H9 (cell line): ENCODE results near the gene PRR20G. TPM values are rescaled to one million over a fixed set of nuclear protein-coding genes. Genes with fewer than 3 reads are reported as not detected.

Experiments used
- DNase-seq: peaks from one replicate; pipeline ENCODE4 v3.0.0-alpha.2; 2017
- H2AFZ ChIP-seq: one replicate; pipeline ENCODE4 v1.6.1; 2013; ENCODE audit warnings: mild to moderate bottlenecking, low read length, control low read depth, moderate library complexity
- H2AK5ac ChIP-seq: 2 replicates; pipeline ENCODE4 v1.6.1; 2013; ENCODE audit warnings: low read length, control low read depth, mixed read lengths; ENCODE audit not compliant: insufficient read length
- H2BK120ac ChIP-seq: one replicate; pipeline ENCODE4 v1.6.1; 2013; ENCODE audit warnings: low read depth, mild to moderate bottlenecking, low read length, control low read depth, inconsistent platforms; ENCODE audit not compliant: poor library complexity, severe bottlenecking
- H2BK12ac ChIP-seq: 2 replicates; pipeline ENCODE4 v1.6.1; 2013; ENCODE audit warnings: low read length, control low read depth, mixed read lengths, low read depth; ENCODE audit not compliant: insufficient read length
- H2BK15ac ChIP-seq: 2 replicates; pipeline ENCODE4 v1.6.1; 2013; ENCODE audit warnings: low read depth, low read length, control low read depth
- H2BK20ac ChIP-seq: one replicate; pipeline ENCODE4 v1.6.1; 2013; ENCODE audit warnings: low read depth, mild to moderate bottlenecking, low read length, control low read depth, inconsistent platforms; ENCODE audit not compliant: poor library complexity, severe bottlenecking
- H2BK5ac ChIP-seq: 2 replicates; pipeline ENCODE4 v1.6.1; 2013; ENCODE audit warnings: low read length, control low read depth, mixed read lengths; ENCODE audit not compliant: insufficient read length
- H3K14ac ChIP-seq: 2 replicates; pipeline ENCODE4 v1.6.1; 2013; ENCODE audit warnings: low read length, control low read depth; ENCODE audit not compliant: insufficient read depth
- H3K18ac ChIP-seq: 2 replicates; pipeline ENCODE4 v1.6.1; 2013; ENCODE audit warnings: low read depth, mild to moderate bottlenecking, mixed read lengths, low read length, control low read depth; ENCODE audit not compliant: insufficient read length
- H3K23ac ChIP-seq: 2 replicates; pipeline ENCODE4 v1.6.1; 2013; ENCODE audit warnings: low read length, control low read depth, mixed read lengths, low read depth; ENCODE audit not compliant: insufficient read length
- H3K23me2 ChIP-seq: 2 replicates; pipeline ENCODE4 v1.6.1; 2013; ENCODE audit warnings: low read depth, mild to moderate bottlenecking, mixed read lengths, low read length, control low read depth; ENCODE audit not compliant: insufficient read length, poor library complexity, severe bottlenecking
- H3K27ac ChIP-seq: 2 replicates; pipeline ENCODE4 v1.5.1; 2013; ENCODE audit warnings: low read length, control low read depth, mixed read lengths, low read depth; ENCODE audit not compliant: insufficient read length
- H3K27me3 ChIP-seq: 2 replicates; pipeline ENCODE4 v1.6.1; 2013; ENCODE audit warnings: low read length, control low read depth, inconsistent platforms; ENCODE audit not compliant: insufficient read depth
- H3K4ac ChIP-seq: 2 replicates; pipeline ENCODE4 v1.6.1; 2013; ENCODE audit warnings: low read depth, mild to moderate bottlenecking, control low read depth, inconsistent platforms, low read length, moderate library complexity
- H3K4me1 ChIP-seq: 2 replicates; pipeline ENCODE4 v1.6.1; 2013; ENCODE audit warnings: low read length, control low read depth, inconsistent platforms; ENCODE audit not compliant: insufficient read depth
- H3K4me2 ChIP-seq: 2 replicates; pipeline ENCODE4 v1.6.1; 2013; ENCODE audit warnings: low read length, control low read depth, mixed read lengths; ENCODE audit not compliant: insufficient read length, insufficient read depth
- H3K56ac ChIP-seq: 2 replicates; pipeline ENCODE4 v1.6.1; 2013; ENCODE audit warnings: low read depth, mild to moderate bottlenecking, mixed read lengths, low read length, control low read depth; ENCODE audit not compliant: insufficient read length
- H3K79me1 ChIP-seq: 2 replicates; pipeline ENCODE4 v1.6.1; 2013; ENCODE audit warnings: low read depth, mild to moderate bottlenecking, moderate library complexity, low read length, control low read depth, inconsistent platforms; ENCODE audit not compliant: insufficient read depth, poor library complexity, severe bottlenecking
- H3K79me2 ChIP-seq: 2 replicates; pipeline ENCODE4 v1.6.1; 2013; ENCODE audit warnings: low read length, control low read depth, inconsistent platforms; ENCODE audit not compliant: insufficient read depth
- H3K9ac ChIP-seq: 2 replicates; pipeline ENCODE4 v1.6.1; 2013; ENCODE audit warnings: low read length, control low read depth, mixed read lengths; ENCODE audit not compliant: insufficient read length; ENCODE audit errors: extremely low read depth
- H3K9me3 ChIP-seq: one replicate; pipeline ENCODE4 v1.6.1; 2013; ENCODE audit warnings: low read depth, low read length, inconsistent platforms; ENCODE audit not compliant: control insufficient read depth
- H3T11ph ChIP-seq: one replicate; pipeline ENCODE4 v1.6.1; 2013; ENCODE audit warnings: mild to moderate bottlenecking, low read length, control low read depth, inconsistent platforms
- H4K20me1 ChIP-seq: one replicate; pipeline ENCODE4 v1.6.1; 2013; ENCODE audit not compliant: control insufficient read depth, insufficient read length, insufficient read depth
- H4K5ac ChIP-seq: 2 replicates; pipeline ENCODE4 v1.6.1; 2013; ENCODE audit warnings: low read depth, mild to moderate bottlenecking, mixed read lengths, low read length, control low read depth; ENCODE audit not compliant: insufficient read length
- H4K8ac ChIP-seq: replicated peaks from 2 replicates; pipeline ENCODE4 v1.6.1; 2013; ENCODE audit warnings: low read length, control low read depth, mixed read lengths, low read depth; ENCODE audit not compliant: insufficient read length
- H4K91ac ChIP-seq: 2 replicates; pipeline ENCODE4 v1.6.1; 2013; ENCODE audit warnings: low read depth, mild to moderate bottlenecking, moderate library complexity, mixed read lengths, low read length, control low read depth; ENCODE audit not compliant: insufficient read length
- H3K27ac Mint-ChIP-seq, 3 experiments: 2 replicates in 2 of 3; 3 replicates in 1 of 3; pipeline ENCODE4 v1.8.0; 2020 to 2021; ENCODE audit warnings: mixed read lengths in 3 of 3, mild to moderate bottlenecking in 1 of 3, moderate library complexity in 1 of 3
- H3K27me3 Mint-ChIP-seq: 2 replicates; pipeline ENCODE4 v1.8.0; 2021; ENCODE audit warnings: low read depth, mild to moderate bottlenecking, moderate library complexity, mixed read lengths
- H3K36me3 Mint-ChIP-seq, 3 experiments: 2 replicates in 2 of 3; 3 replicates in 1 of 3; pipeline ENCODE4 v1.8.0; 2020 to 2021; ENCODE audit warnings: low read depth in 3 of 3, mixed read lengths in 3 of 3; ENCODE audit not compliant: insufficient read depth in 1 of 3
- H3K4me1 Mint-ChIP-seq, 2 experiments: 2 replicates each; pipeline ENCODE4 v1.8.0; 2020; ENCODE audit warnings: mixed read lengths in 2 of 2
- H3K4me3 Mint-ChIP-seq, 2 experiments: 2 replicates in 1 of 2; 3 replicates in 1 of 2; pipeline ENCODE4 v1.8.0; 2020 to 2021; ENCODE audit warnings: mild to moderate bottlenecking in 2 of 2, mixed read lengths in 2 of 2, moderate library complexity in 1 of 2
- H3K9me3 Mint-ChIP-seq, 2 experiments: 2 replicates in 1 of 2; 3 replicates in 1 of 2; pipeline ENCODE4 v1.8.0; 2020; ENCODE audit warnings: mild to moderate bottlenecking in 2 of 2, mixed read lengths in 2 of 2, moderate library complexity in 1 of 2
- WGBS: extraction: QIAGEN DNeasy Blood & Tissue Kit; methylation state at CpG from one replicate; pipeline ENCODE4 v1.1.7; 2013; ENCODE audit warnings: missing lambda C conversion rate, low lambda C conversion rate, mixed read lengths; ENCODE audit not compliant: insufficient read length; ENCODE audit errors: extremely low coverage; 5-methylcytosine and 5-hydroxymethylcytosine counted together
- total RNA-seq: library from RNA; stranded (reverse); gene quantifications from 2 replicates; pipeline ENCODE4 v1.2.1, GENCODE V29; 2021
- TF ChIP-seq, protein P1 (sequence below): fragments of 200-600 bp; sonication (generic); conservative IDR thresholded peaks from 3 replicates; pipeline ENCODE4 v1.8.0; 2021; ENCODE audit warnings: antibody characterized with exemption, mild to moderate bottlenecking

The PRR20G gene
- total RNA-seq, 1 experiment from 2014 or later: 0.35 TPM

DNA sequence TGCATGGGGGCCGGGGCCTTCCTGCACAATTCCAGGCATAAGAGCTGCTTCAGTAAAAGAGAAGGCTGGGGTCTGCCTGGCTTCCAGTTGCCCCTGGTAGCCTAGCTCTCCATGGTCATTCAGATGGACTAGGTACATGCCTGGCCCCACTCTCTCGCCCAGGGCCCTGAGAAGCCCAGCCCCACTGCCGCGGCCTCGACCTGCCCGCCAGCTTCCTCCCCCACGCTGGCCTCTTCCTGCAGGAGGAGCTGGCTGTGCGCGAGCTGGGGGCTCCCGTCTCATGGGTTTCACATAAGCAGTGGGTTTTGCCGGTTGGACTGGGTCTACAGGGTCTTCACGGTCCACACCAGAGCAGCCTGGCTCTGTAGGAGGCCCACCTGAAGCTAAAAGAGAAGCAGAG lies 3.6 kb downstream of the PRR20G start:
- Mint-ChIP-seq H3K4me1 (peaks cover 0 to 4% of the 10 kb centered on the region in 2 experiments; a peak in 2 of 4 replicates), H3K4me3 (no peak overlapping the region), H3K27ac (no peak overlapping the region), H3K9me3 (peaks cover 14 to 17% of the 10 kb centered on the region in 2 experiments; a peak in 4 of 5 replicates), H3K36me3 (peaks cover 0 to 8% (median 4%) of the 10 kb centered on the region in 3 experiments; a peak in 3 of 7 replicates), H3K27me3 (peaks cover 10% of the 10 kb centered on the region)
- H3K23me2 ChIP-seq: no peaks in the 10 kb centered on the region
- no peak overlapping the region for H2AFZ ChIP-seq
- no peak overlapping the region for H2BK12ac ChIP-seq
- no peak overlapping the region for H2BK20ac ChIP-seq
- no peak overlapping the region for H4K5ac ChIP-seq
- H3K4me1 ChIP-seq: no peaks in the 10 kb centered on the region
- no peaks in the 10 kb centered on the region for H3K27me3 ChIP-seq
- no CpG with 5 or more reads among the region's 12 CpGs for WGBS
- no peak for DNase-seq
- no peak overlapping the region for H3K18ac ChIP-seq
- H3K4ac ChIP-seq: no peak overlapping the region
- no peaks in the 10 kb centered on the region for H3K79me2 ChIP-seq
- no peak overlapping the region for H3K14ac ChIP-seq
- H2BK120ac ChIP-seq: no peak overlapping the region
- H3T11ph ChIP-seq: no peak overlapping the region
- H3K56ac ChIP-seq: no peak overlapping the region
- no peak overlapping the region for H2AK5ac ChIP-seq
- no peaks in the 10 kb centered on the region for H3K9me3 ChIP-seq
- H4K20me1 ChIP-seq: no peaks in the 10 kb centered on the region
- no peak overlapping the region for H2BK15ac ChIP-seq
- H3K27ac ChIP-seq: no peak overlapping the region
- no peak overlapping the region for H3K23ac ChIP-seq
- no peak overlapping the region for H4K8ac ChIP-seq
- H3K9ac ChIP-seq: no peak overlapping the region
- H4K91ac ChIP-seq: no peak overlapping the region
- H3K79me1 ChIP-seq: no peaks in the 10 kb centered on the region
- TF ChIP-seq, protein P1, sequence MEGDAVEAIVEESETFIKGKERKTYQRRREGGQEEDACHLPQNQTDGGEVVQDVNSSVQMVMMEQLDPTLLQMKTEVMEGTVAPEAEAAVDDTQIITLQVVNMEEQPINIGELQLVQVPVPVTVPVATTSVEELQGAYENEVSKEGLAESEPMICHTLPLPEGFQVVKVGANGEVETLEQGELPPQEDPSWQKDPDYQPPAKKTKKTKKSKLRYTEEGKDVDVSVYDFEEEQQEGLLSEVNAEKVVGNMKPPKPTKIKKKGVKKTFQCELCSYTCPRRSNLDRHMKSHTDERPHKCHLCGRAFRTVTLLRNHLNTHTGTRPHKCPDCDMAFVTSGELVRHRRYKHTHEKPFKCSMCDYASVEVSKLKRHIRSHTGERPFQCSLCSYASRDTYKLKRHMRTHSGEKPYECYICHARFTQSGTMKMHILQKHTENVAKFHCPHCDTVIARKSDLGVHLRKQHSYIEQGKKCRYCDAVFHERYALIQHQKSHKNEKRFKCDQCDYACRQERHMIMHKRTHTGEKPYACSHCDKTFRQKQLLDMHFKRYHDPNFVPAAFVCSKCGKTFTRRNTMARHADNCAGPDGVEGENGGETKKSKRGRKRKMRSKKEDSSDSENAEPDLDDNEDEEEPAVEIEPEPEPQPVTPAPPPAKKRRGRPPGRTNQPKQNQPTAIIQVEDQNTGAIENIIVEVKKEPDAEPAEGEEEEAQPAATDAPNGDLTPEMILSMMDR: no peak
- no peak overlapping the region for H3K4me2 ChIP-seq
- H2BK5ac ChIP-seq: no peak overlapping the region
